ENCODE data around the gene C1orf232. TPM values are rescaled to one million over a fixed set of nuclear protein-coding genes. Genes with fewer than 3 reads are reported as not detected.

The C1orf232 gene
- total RNA-seq, 1 experiment from 2014 or later: not detected

DNA sequence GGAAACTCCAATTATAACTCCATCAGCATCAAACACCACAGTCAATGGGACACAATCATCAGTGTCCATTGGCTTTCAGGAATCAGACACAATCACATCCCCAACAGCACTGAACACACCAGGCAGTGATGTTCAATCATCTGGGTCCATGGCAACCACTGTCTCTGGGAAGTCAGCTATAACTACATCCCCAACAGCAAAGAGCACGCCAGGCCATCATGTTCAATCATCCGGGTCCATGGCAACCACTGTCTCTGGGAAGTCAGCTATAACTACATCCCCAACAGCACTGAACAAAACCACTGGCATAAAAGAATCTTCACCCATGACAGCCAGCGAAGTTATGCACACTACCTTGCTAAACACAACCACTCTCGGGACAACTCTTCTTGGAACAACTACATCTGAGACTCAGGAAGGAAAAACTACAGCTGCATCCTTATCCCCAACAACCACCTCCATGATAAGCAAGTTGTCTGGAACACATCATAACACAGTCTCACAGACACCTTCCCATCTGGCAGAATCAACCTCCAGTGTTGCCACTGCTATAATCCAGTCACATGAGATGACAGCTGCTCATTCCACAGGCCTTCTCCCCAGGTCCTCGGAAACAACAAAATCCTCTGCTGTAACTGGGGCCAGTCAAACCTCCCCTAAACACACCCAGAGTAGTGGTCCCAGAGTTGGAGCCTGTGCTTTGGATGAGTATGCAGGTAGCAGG is 41.5 kb upstream of the C1orf232 start (continued):
- TF ChIP-seq CTCF (IDR thresholded peaks at IDR 0.05 in 2 of 3, conservative IDR thresholded peaks at IDR 0.05 in 1 of 3; ENCODE audit: borderline replicate concordance in 1 of 3, insufficient read depth in 1 of 3, low read depth in 2 of 3, low read length in 2 of 3) (no peak), TCF7L2 (IDR thresholded peaks at IDR 0.05; ENCODE audit: borderline replicate concordance, extremely low read depth, insufficient read depth, insufficient read length) (no peak)

GRCh38 chr1:26203642-26204318 is 35.0 kb upstream of the C1orf232 start:
- Histone ChIP-seq H3K36me3 (ENCODE audit: control insufficient read depth in 1 of 2, insufficient read depth in 2 of 2, low read length in 2 of 2) (no peaks in the 10 kb centered on the region), H3K27me3 (ENCODE audit: insufficient read depth, low read length) (no peaks in the 10 kb centered on the region), H2AFZ (ENCODE audit: low read depth, low read length, poor library complexity, severe bottlenecking) (no peak overlapping the region), H3K4me2 (ENCODE audit: low read length) (no peak overlapping the region), H3K4me3 (replicated peaks in 1 of 2; ENCODE audit: low read depth in 1 of 2, low read length in 2 of 2) (no peak overlapping the region), H3K4me1 (ENCODE audit: control insufficient read depth in 1 of 2, insufficient read depth in 2 of 2, low read length in 2 of 2) (peaks cover 2 to 4% of the 10 kb centered on the region in 2 experiments; a peak in 1 of 4 replicates), H3K9me2 (ENCODE audit: insufficient read depth) (no peaks in the 10 kb centered on the region), H3K9me3 (ENCODE audit: control insufficient read depth in 1 of 2, insufficient read depth in 1 of 2, low read depth in 1 of 2, low read length in 2 of 2) (no peaks in the 10 kb centered on the region), H3K9ac (ENCODE audit: low read length) (no peak overlapping the region), H4K20me1 (ENCODE audit: insufficient read depth) (no peaks in the 10 kb centered on the region), H3K79me2 (ENCODE audit: insufficient read depth, low read length) (no peaks in the 10 kb centered on the region), H3K27ac (ENCODE audit: low read depth, low read length) (no peak overlapping the region)
- ChIA-PET RAD21 (ENCODE audit: low non-redundant PET in 1 of 2, low total read pairs in 2 of 2, uncharacterized antibody in 2 of 2, unreplicated experiment in 2 of 2) (no interaction called here), CTCF (no interaction called here), POLR2A (no interaction called here)
- intact Hi-C loops (cut with micrococcal nuclease): no loop called here
- ATAC-seq (peak; percentile 52; the same call in 1 of the 2 replicates), DNase-seq (ENCODE audit: low read depth, low spot score) (no peak)
- no TSS peak for BruUV-seq (replicated peaks)
- TF ChIP-seq CTCF (IDR thresholded peaks at IDR 0.05 in 2 of 3, conservative IDR thresholded peaks at IDR 0.05 in 1 of 3; ENCODE audit: borderline replicate concordance in 1 of 3, insufficient read depth in 1 of 3, low read depth in 2 of 3, low read length in 2 of 3) (peak in 2 of 3 experiments; percentile 12 to 28; a peak in 1 of 6 replicates), TCF7L2 (IDR thresholded peaks at IDR 0.05; ENCODE audit: borderline replicate concordance, extremely low read depth, insufficient read depth, insufficient read length) (no peak), RAD21 (IDR thresholded peaks at IDR 0.05; ENCODE audit: low read depth) (peak; percentile 40; the same call in 1 of the 2 replicates)
